Measurements from ENCODE around the gene SLAMF9. TPM values are rescaled to one million over a fixed set of nuclear protein-coding genes. Genes with fewer than 3 reads are reported as not detected.

The SLAMF9 gene
- total RNA-seq, 1 donor from 2014 or later, result not detected

- H3K4me3 ChIP-seq (ENCODE audit: low read depth, low read length), result no peak overlapping the region
- TF ChIP-seq, protein P1, sequence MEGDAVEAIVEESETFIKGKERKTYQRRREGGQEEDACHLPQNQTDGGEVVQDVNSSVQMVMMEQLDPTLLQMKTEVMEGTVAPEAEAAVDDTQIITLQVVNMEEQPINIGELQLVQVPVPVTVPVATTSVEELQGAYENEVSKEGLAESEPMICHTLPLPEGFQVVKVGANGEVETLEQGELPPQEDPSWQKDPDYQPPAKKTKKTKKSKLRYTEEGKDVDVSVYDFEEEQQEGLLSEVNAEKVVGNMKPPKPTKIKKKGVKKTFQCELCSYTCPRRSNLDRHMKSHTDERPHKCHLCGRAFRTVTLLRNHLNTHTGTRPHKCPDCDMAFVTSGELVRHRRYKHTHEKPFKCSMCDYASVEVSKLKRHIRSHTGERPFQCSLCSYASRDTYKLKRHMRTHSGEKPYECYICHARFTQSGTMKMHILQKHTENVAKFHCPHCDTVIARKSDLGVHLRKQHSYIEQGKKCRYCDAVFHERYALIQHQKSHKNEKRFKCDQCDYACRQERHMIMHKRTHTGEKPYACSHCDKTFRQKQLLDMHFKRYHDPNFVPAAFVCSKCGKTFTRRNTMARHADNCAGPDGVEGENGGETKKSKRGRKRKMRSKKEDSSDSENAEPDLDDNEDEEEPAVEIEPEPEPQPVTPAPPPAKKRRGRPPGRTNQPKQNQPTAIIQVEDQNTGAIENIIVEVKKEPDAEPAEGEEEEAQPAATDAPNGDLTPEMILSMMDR (IDR thresholded peaks at IDR 0.05; ENCODE audit: insufficient read depth, low read length, poor library complexity, severe bottlenecking), result no peak
- H3K36me3 ChIP-seq (ENCODE audit: control insufficient read depth, insufficient read depth, low read length), result peaks cover 4% of the 10 kb centered on the region
- no peak for DNase-seq (ENCODE audit: low read depth)
- no peaks in the 10 kb centered on the region for H3K27me3 ChIP-seq (ENCODE audit: control insufficient read depth, insufficient read depth, low read length)
Observed at GRCh38 chr1:159919236-159919865, 34.7 kb downstream of the SLAMF9 start.

- Histone ChIP-seq H3K36me3 (ENCODE audit: control insufficient read depth, insufficient read depth, low read length) (peaks cover 4% of the 10 kb centered on the region), H3K27me3 (ENCODE audit: control insufficient read depth, insufficient read depth, low read length) (no peaks in the 10 kb centered on the region), H3K4me3 (ENCODE audit: low read depth, low read length) (no peak overlapping the region)
- TF ChIP-seq, protein P1 (IDR thresholded peaks at IDR 0.05; ENCODE audit: insufficient read depth, low read length, poor library complexity, severe bottlenecking), result no peak
- DNase-seq (ENCODE audit: low read depth), result no peak
Observed at GRCh38 chr1:159918352-159919200, 35.5 kb downstream of the SLAMF9 start.

DNA sequence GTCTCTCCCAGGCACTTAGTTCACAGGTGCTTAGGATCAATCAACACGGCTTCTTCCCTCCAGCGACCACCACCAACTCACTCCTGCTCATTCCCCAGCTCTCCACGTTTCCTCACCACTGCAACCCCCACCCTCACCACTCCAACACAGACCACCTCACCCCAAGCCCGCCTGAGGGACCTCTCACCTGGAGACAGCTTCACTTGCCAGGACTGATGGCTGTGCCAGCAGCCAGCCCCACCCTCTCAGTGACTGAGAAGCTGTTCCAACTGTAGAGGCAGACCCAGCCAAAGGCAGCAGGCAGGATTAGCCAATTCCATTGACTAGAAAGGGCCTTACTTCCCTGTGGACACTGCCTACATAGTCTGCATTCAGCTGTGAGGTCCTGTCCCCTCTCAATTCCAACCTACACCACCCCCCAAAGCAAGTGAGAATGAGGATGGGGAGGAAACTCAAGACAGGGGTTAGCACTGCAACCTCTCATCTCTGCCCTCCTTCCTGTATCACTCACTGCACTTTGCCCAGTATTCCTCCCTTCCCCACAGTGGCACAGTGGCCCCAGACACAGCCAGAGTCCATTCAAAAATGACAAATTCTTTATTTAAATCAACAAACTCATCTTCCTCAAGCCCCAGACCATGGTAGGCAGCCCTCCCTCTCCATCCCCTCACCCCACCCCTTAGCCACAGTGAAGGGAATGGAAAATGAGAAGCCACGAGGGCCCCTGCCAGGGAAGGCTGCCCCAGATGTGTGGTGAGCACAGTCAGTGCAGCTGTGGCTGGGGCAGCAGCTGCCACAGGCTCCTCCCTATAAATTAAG lies 36.3 kb downstream of the SLAMF9 start:
- TF ChIP-seq, protein P1 (IDR thresholded peaks at IDR 0.05; ENCODE audit: insufficient read depth, low read length, poor library complexity, severe bottlenecking), result no peak
- Histone ChIP-seq H3K27me3 (ENCODE audit: control insufficient read depth, insufficient read depth, low read length) (no peaks in the 10 kb centered on the region), H3K4me3 (ENCODE audit: low read depth, low read length) (no peak overlapping the region), H3K36me3 (ENCODE audit: control insufficient read depth, insufficient read depth, low read length) (peaks cover 4% of the 10 kb centered on the region)
- DNase-seq (ENCODE audit: low read depth), result no peak

GRCh38 chr1:159916242-159917051 lies 37.6 kb downstream of the SLAMF9 start:
- Histone ChIP-seq H3K4me3 (ENCODE audit: low read depth, low read length) (no peak overlapping the region), H3K27me3 (ENCODE audit: control insufficient read depth, insufficient read depth, low read length) (no peaks in the 10 kb centered on the region), H3K36me3 (ENCODE audit: control insufficient read depth, insufficient read depth, low read length) (peaks cover 4% of the 10 kb centered on the region)
- TF ChIP-seq, protein P1 (IDR thresholded peaks at IDR 0.05; ENCODE audit: insufficient read depth, low read length, poor library complexity, severe bottlenecking), result no peak
- DNase-seq (ENCODE audit: low read depth), result no peak

DNA sequence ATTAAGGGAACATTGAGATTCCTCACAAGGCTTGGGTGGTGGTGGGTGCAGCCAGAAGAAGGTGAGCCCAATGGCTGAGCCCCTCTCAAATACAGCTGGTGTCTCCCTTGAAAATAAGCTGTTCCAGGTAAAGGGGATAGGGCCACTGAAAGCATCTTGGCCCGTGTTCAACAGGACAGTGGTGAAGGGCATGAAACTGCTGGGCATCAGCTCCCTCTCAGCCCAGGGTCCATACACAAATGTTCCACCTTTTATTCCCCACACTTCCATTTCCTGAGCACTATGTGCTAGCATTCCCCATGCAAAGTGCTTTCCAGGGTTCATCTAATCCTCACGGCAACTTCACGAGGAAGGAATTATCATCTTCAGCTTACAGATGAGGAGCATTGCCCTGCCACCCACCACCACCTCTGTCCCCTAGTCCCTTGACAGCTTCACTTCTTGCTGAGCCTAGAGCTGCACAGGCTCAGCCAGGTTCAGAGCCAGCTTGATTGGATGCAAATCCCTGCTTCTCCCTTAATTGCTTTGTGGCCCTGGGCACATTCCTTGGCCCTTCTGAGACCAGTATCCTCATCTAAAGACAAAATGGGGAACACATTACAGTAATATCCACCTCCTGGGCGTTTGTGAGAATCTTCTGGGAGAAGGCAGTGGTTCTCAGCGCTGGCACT lies 38.3 kb downstream of the SLAMF9 start:
- TF ChIP-seq, protein P1 (IDR thresholded peaks at IDR 0.05; ENCODE audit: insufficient read depth, low read length, poor library complexity, severe bottlenecking), result no peak
- no peak for DNase-seq (ENCODE audit: low read depth)
- Histone ChIP-seq H3K4me3 (ENCODE audit: low read depth, low read length) (no peak overlapping the region), H3K27me3 (ENCODE audit: control insufficient read depth, insufficient read depth, low read length) (no peaks in the 10 kb centered on the region), H3K36me3 (ENCODE audit: control insufficient read depth, insufficient read depth, low read length) (peaks cover 4% of the 10 kb centered on the region)
